Stimulated activated CD4-positive, alpha-beta T cell treated with anti-CD3 and anti-CD28 coated beads, Interleukin-12 subunit alpha, Interleukin-12 subunit beta, amount 100 ng/mL, for 24 hours (primary cell): ENCODE results near the gene ATG4C.
"Not testable (repeated sequence)": the region's sequence is repeated elsewhere in the genome, so short reads cannot be mapped to it uniquely, and the experiment has no call there.

ENCODE experiments used
- DNase-seq, 2 experiments: peaks; one replicate each; pipeline ENCODE4 v3.0.0-alpha.2; 2020; ENCODE audit warnings: low read depth in 2 of 2

Gene ATG4C

GRCh38 chr1:62783736-62784508 lies at the start of gene ATG4C:
Gene ATG4C, plus strand, starts transcription at chr1:62784132. Its CDS starts 19,655 bp downstream, at chr1:62803787.
- DNase-seq: peak; percentile 85 to 89

- DNase-seq: no peak
Measured at GRCh38 chr1:62735491-62736171, 48.3 kb upstream of the ATG4C start.

GRCh38 chr1:62740701-62741100 lies 43.2 kb upstream of the ATG4C start:
- DNase-seq: not testable (repeated sequence)

GRCh38 chr1:62744611-62745577 lies 39.0 kb upstream of the ATG4C start:
- no peak for DNase-seq

GRCh38 chr1:62746086-62746808 lies 37.7 kb upstream of the ATG4C start:
- no peak for DNase-seq

GRCh38 chr1:62746809-62747138 lies 37.2 kb upstream of the ATG4C start:
- no peak for DNase-seq

- DNase-seq: no peak
Measured at GRCh38 chr1:62753031-62753965, 30.6 kb upstream of the ATG4C start.

- not testable (repeated sequence) for DNase-seq
Measured at GRCh38 chr1:62754938-62755337, 29.0 kb upstream of the ATG4C start.

- not testable (repeated sequence) for DNase-seq
Measured at GRCh38 chr1:62756255-62756884, 27.6 kb upstream of the ATG4C start.

GRCh38 chr1:62759232-62759875 lies 24.6 kb upstream of the ATG4C start:
- not testable (repeated sequence) for DNase-seq

GRCh38 chr1:62760021-62760782 lies 23.7 kb upstream of the ATG4C start:
- not testable (repeated sequence) for DNase-seq

- DNase-seq: not testable (repeated sequence)
Measured at GRCh38 chr1:62761223-62761870, 22.6 kb upstream of the ATG4C start.

GRCh38 chr1:62762027-62762426 lies 21.9 kb upstream of the ATG4C start:
- not testable (repeated sequence) for DNase-seq

- DNase-seq: no peak
Measured at GRCh38 chr1:62765981-62766380, 18.0 kb upstream of the ATG4C start.

- DNase-seq: not testable (repeated sequence)
Measured at GRCh38 chr1:62768551-62768950, 15.4 kb upstream of the ATG4C start.

- no peak for DNase-seq
Measured at GRCh38 chr1:62772607-62773295, 11.2 kb upstream of the ATG4C start.

- DNase-seq: no peak
Measured at GRCh38 chr1:62774006-62774405, 9.9 kb upstream of the ATG4C start.
